ENCODE data around the gene CUL5.
A peak's percentile ranks its signal among the peaks of the same experiment; 100 is the strongest.

Gene CUL5

DNA sequence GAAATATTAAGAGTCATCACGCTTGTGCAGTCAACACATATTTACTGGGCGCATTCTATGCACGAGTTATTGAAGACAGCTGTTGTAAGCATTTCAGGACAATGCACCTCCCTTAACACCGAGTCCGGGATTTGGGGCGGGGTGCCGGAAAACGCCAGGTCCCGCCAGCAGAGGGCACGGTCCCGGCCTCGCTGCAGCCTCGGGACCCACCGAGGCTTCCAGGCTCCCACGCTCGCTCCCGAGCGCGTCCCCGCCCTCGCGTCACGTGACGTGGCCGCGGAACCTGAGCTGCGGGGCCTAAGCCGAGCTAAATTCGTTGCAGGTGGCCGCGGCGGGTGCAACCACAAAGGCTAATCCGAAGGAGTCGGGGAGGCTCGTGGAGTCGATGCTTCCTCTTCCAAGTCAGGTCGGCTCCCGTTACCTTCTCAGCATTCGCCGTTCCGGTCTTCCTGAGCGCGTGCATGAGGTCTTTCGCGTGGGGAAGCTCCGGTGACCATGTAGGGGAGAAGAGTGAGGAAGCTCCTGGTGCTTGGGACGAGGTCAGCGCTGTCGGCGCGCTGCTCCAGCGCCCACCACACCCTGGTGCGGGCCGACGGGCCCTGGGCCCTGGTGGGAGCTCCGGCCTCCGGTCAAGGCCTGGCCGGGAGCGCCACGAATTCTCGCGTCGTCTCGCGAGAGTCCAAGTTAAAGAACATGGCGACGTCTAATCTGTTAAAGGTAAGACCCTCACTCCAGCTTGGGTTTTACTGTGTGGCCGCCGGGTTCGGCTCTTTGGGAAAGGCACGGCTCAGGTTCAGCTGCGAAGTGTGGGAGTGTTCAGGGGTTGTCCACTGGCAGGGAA lies at the start of gene CUL5:
CUL5 (plus strand) TSS at position 243 of the 841 bp plus-strand sequence; CDS start at position 694, 451 bp downstream.
- peak within 1 kb of the TSS; percentile 94 for H3K4me3 ChIP-seq (ENCODE audit: low read depth, low read length)
- TF ChIP-seq, protein P1, sequence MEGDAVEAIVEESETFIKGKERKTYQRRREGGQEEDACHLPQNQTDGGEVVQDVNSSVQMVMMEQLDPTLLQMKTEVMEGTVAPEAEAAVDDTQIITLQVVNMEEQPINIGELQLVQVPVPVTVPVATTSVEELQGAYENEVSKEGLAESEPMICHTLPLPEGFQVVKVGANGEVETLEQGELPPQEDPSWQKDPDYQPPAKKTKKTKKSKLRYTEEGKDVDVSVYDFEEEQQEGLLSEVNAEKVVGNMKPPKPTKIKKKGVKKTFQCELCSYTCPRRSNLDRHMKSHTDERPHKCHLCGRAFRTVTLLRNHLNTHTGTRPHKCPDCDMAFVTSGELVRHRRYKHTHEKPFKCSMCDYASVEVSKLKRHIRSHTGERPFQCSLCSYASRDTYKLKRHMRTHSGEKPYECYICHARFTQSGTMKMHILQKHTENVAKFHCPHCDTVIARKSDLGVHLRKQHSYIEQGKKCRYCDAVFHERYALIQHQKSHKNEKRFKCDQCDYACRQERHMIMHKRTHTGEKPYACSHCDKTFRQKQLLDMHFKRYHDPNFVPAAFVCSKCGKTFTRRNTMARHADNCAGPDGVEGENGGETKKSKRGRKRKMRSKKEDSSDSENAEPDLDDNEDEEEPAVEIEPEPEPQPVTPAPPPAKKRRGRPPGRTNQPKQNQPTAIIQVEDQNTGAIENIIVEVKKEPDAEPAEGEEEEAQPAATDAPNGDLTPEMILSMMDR (IDR thresholded peaks at IDR 0.05; ENCODE audit: low read depth, low read length): peak; percentile 83

DNA sequence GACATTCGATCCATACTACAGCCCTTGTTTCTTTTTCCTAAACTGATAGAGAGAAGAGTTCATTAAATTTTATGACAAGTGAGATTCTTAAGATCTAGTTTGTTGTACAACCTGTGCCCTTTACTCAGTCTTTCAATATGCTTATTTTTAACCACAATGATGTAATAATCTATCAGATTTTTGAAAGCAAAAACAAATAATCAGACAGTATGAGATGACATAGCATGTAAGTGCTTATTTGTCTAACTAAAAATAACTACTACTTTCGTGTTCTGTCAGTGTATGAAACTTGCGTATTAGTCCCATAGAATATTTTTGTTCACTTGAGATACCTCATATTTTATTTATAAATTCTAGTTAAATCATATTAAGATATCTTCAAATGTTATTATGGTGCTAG lies 47.2 kb upstream of the CUL5 start:
- TF ChIP-seq, protein P1 (IDR thresholded peaks at IDR 0.05; ENCODE audit: low read depth, low read length): no peak
- no peak overlapping the region for H3K4me3 ChIP-seq (ENCODE audit: low read depth, low read length)

DNA sequence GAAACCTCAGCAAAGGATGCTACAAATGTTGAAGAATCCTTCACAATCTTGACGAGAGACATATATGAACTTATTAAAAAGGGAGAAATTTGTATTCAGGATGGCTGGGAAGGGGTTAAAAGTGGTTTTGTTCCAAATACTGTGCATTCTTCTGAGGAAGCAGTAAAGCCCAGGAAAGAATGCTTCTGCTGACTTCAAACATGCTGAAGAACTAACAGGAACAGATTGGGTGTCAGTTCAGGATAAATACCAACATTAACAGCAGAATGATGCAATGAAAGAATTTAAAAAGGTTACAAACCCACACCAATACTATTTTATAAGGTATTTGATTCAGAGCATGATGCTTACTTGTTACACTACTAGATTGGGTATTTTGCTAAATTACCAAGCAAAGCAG lies 46.5 kb upstream of the CUL5 start:
- H3K4me3 ChIP-seq (ENCODE audit: low read depth, low read length): no peak overlapping the region
- TF ChIP-seq, protein P1 (IDR thresholded peaks at IDR 0.05; ENCODE audit: low read depth, low read length): no peak

DNA sequence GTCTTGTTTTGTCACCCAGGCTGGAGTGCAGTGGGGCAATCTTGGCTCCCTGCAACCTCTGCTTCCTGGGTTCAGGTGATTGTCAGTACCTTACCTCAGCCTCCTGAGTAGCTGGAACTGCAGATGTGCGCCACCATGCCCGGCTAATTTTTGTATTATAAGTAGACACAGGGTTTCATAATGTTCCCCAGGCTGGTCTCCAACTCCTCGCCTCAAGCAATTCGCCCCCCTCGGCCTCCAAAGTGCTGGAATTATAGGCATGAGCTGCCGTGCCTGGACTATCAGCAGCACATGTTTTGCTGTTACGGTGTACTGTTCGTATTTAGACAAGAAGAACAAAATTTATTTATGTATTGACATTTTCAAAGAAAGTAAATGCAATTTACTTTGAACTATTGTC lies 45.6 kb upstream of the CUL5 start:
- TF ChIP-seq, protein P1 (IDR thresholded peaks at IDR 0.05; ENCODE audit: low read depth, low read length): no peak
- H3K4me3 ChIP-seq (ENCODE audit: low read depth, low read length): no peak overlapping the region

DNA sequence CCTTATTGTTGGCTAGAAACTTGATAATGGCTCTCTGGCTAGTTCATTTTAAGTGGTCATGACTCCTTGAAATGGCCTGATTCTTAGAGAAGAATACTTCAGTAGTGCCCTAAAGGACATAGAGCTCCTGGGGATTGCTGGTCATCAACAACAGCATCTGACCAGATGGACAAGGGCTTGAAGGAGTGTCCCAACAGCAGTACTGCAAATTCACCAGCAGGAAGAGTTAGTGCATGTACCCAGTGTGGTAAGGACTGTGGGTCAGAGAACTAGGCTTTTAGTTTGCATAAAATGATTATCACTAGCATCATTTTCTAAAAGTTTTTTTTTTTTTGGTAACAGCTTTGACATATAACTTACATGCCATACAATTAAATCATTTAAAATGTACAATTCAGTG lies 39.5 kb upstream of the CUL5 start:
- no peak overlapping the region for H3K4me3 ChIP-seq (ENCODE audit: low read depth, low read length)
- TF ChIP-seq, protein P1 (IDR thresholded peaks at IDR 0.05; ENCODE audit: low read depth, low read length): no peak

DNA sequence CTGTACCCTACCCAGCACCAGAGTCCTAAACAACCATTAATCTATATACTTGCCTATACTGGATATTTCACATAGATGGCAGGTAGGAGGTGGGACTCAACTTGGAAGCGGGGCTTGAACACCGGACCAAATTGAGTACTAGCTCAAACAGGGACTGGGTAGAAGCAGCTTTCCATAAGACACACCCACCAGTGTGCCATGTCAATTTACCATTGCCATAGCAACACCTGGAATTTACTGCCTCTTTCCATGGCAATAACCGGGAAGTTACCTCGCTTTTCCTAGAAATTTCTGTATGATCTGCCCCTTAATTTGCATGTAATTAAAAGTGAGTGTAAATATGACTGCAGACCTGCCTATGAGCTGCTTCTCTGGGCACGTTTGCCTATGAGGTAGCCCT lies 38.6 kb upstream of the CUL5 start:
- TF ChIP-seq, protein P1 (IDR thresholded peaks at IDR 0.05; ENCODE audit: low read depth, low read length): no peak
- no peak overlapping the region for H3K4me3 ChIP-seq (ENCODE audit: low read depth, low read length)

DNA sequence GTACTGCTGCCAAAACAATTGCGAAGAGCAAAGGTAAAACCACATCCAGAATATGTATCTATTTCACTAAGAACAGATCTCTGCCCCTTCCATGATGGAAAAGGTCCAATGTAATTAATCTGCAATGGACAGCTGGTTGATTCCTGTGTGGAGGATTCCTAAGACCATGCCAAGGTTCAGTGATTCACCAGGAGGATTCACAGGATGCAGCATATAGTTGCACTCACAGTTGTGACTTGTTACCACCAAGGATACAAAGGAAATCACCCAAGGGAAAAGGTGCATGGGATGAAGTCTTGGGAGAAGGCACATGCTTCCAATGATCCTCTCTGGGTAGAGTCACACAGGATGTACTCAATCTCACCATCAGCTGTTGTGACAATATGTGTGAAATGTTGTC lies 35.1 kb upstream of the CUL5 start:
- TF ChIP-seq, protein P1 (IDR thresholded peaks at IDR 0.05; ENCODE audit: low read depth, low read length): no peak
- no peak overlapping the region for H3K4me3 ChIP-seq (ENCODE audit: low read depth, low read length)

Measured in WI38 (cell line).